ENCODE results near the gene DHRS3. TPM values are rescaled to one million over a fixed set of nuclear protein-coding genes. Genes with fewer than 3 reads are reported as not detected.

DHRS3 gene
- total and polyA plus RNA-seq, 2 donors (not counting 3 experiments of a cell fraction or from before 2014, with no cell fraction given): 54.3 to 75.2 TPM

GRCh38 chr1:12607263-12607662, 10.7 kb downstream of the DHRS3 start:
- no peaks in the 10 kb centered on the region for H4K20me1 ChIP-seq (replicated peaks; ENCODE audit: control insufficient read depth, extremely low read depth, insufficient read depth, low read length)
- peaks cover 25% of the 10 kb centered on the region for H3K4me1 ChIP-seq (ENCODE audit: control insufficient read depth, extremely low read depth, insufficient read depth, low read length)
- no peak overlapping the region for H3K27ac ChIP-seq (ENCODE audit: insufficient read depth, low read depth, low read length)
- no peaks in the 10 kb centered on the region for H3K79me2 ChIP-seq (ENCODE audit: control insufficient read depth, insufficient read depth, low read length)
- no peak overlapping the region for H3K4me3 ChIP-seq (replicated peaks in 1 of 3; ENCODE audit: insufficient read depth in 1 of 3, low read depth in 1 of 3, low read length in 3 of 3)
- peaks cover 2 to 7% of the 10 kb centered on the region in 2 experiments for H3K36me3 ChIP-seq (ENCODE audit: control insufficient read depth in 2 of 2, extremely low read depth in 1 of 2, insufficient read depth in 2 of 2, low read length in 2 of 2)
- dilution Hi-C loops (cut with MboI; ENCODE audit: extremely low pct_ligation_motif_present, low sequenced_read_pairs): no loop called here
- DNase-seq (ENCODE audit: low read depth, low spot score) (no peak), FAIRE-seq (no peak)
- no peaks in the 10 kb centered on the region for H3K9me1 ChIP-seq (replicated peaks; ENCODE audit: control insufficient read depth, extremely low read depth, insufficient read depth, low read length)
- intact Hi-C loops (cut with micrococcal nuclease): no loop called here
- H3K27me3 ChIP-seq (ENCODE audit: control insufficient read depth in 2 of 2, insufficient read depth in 2 of 2, low read length in 2 of 2): no peaks in the 10 kb centered on the region
- H3K9me3 ChIP-seq (replicated peaks; ENCODE audit: control insufficient read depth, insufficient read depth, low read length): no peaks in the 10 kb centered on the region
- H3K4me2 ChIP-seq (ENCODE audit: insufficient read depth, low read length): no peak overlapping the region
- TF ChIP-seq EZH2 (IDR thresholded peaks at IDR 0.05; ENCODE audit: borderline replicate concordance, low read depth, low read length, severe bottlenecking) (no peak), POLR2A (IDR thresholded peaks at IDR 0.05; ENCODE audit: low read depth, low read length) (no peak)
- POLR2A ChIA-PET: no interaction called here
- CTCF ChIA-PET: no interaction called here
- no TSS peak for BruUV-seq (replicated peaks)
- no peak overlapping the region for H3K9ac ChIP-seq (replicated peaks; ENCODE audit: extremely low read depth, insufficient read depth, low read length)
- no peak overlapping the region for H2AFZ ChIP-seq (ENCODE audit: low read depth, low read length)

GRCh38 chr1:12604986-12605385, 13.0 kb downstream of the DHRS3 start:
- Histone ChIP-seq H4K20me1 (replicated peaks; ENCODE audit: control insufficient read depth, extremely low read depth, insufficient read depth, low read length) (no peaks in the 10 kb centered on the region), H3K9ac (replicated peaks; ENCODE audit: extremely low read depth, insufficient read depth, low read length) (no peak overlapping the region), H3K4me3 (replicated peaks in 1 of 3; ENCODE audit: insufficient read depth in 1 of 3, low read depth in 1 of 3, low read length in 3 of 3) (no peak overlapping the region), H3K4me1 (ENCODE audit: control insufficient read depth, extremely low read depth, insufficient read depth, low read length) (peaks cover 35% of the 10 kb centered on the region), H2AFZ (ENCODE audit: low read depth, low read length) (no peak overlapping the region), H3K9me3 (replicated peaks; ENCODE audit: control insufficient read depth, insufficient read depth, low read length) (no peaks in the 10 kb centered on the region), H3K9me1 (replicated peaks; ENCODE audit: control insufficient read depth, extremely low read depth, insufficient read depth, low read length) (no peaks in the 10 kb centered on the region), H3K79me2 (ENCODE audit: control insufficient read depth, insufficient read depth, low read length) (no peaks in the 10 kb centered on the region), H3K4me2 (ENCODE audit: insufficient read depth, low read length) (no peak overlapping the region), H3K27ac (ENCODE audit: insufficient read depth, low read depth, low read length) (peak overlapping the region; percentile 39), H3K27me3 (ENCODE audit: control insufficient read depth in 2 of 2, insufficient read depth in 2 of 2, low read length in 2 of 2) (no peaks in the 10 kb centered on the region), H3K36me3 (ENCODE audit: control insufficient read depth in 2 of 2, extremely low read depth in 1 of 2, insufficient read depth in 2 of 2, low read length in 2 of 2) (no peaks in the 10 kb centered on the region)
- BruUV-seq (replicated peaks): no TSS peak
- POLR2A ChIA-PET: interaction anchor here (1.7 kb wide), 1 partner anchor 11 kb away, joined by 21 read pairs; no protein-coding TSS in a partner anchor
- CTCF ChIA-PET: interaction anchor here (1.0 to 4.6 kb wide), 5 partner anchors 10 to 198 kb away, joined by 3 to 112 read pairs (median 6); partner anchors contain the start of gene DHRS3
- DNase-seq (ENCODE audit: low read depth, low spot score): no peak
- intact Hi-C loops (cut with micrococcal nuclease) (loop anchor here (1.0 kb wide), 7 partner anchors 9 to 427 kb away; partner anchors contain the start of gene DHRS3), dilution Hi-C loops (cut with MboI; ENCODE audit: extremely low pct_ligation_motif_present, low sequenced_read_pairs) (no loop called here)
- no peak for TF ChIP-seq MYC (IDR thresholded peaks at IDR 0.05; ENCODE audit: low read depth, low read length)
- no peak for TF ChIP-seq FOS (IDR thresholded peaks at IDR 0.05; ENCODE audit: borderline replicate concordance, insufficient read depth, low read length)
- no peak for TF ChIP-seq CTCF (IDR thresholded peaks at IDR 0.05; ENCODE audit: extremely low read depth in 1 of 2, insufficient read depth in 1 of 2, low read depth in 1 of 2, low read length in 2 of 2)
- TF ChIP-seq EZH2 (IDR thresholded peaks at IDR 0.05; ENCODE audit: borderline replicate concordance, low read depth, low read length, severe bottlenecking): no peak
- TF ChIP-seq JUN (IDR thresholded peaks at IDR 0.05; ENCODE audit: borderline replicate concordance, insufficient read depth, insufficient read length, low read depth): no peak
- no peak for TF ChIP-seq GATA2 (IDR thresholded peaks at IDR 0.05; ENCODE audit: insufficient read depth, insufficient read length, low read depth, low read length)
- TF ChIP-seq POLR2AphosphoS5 (IDR thresholded peaks at IDR 0.05; ENCODE audit: insufficient read depth, low read depth, low read length): no peak
- no peak for TF ChIP-seq POLR2A (IDR thresholded peaks at IDR 0.05; ENCODE audit: low read depth, low read length)
- TF ChIP-seq MAX (IDR thresholded peaks at IDR 0.05; ENCODE audit: insufficient read depth, insufficient read length): no peak
- peak; percentile 8 for FAIRE-seq
